PC-9 (cell line): Measurements from ENCODE around the gene IGDCC3. TPM values are rescaled to one million over a fixed set of nuclear protein-coding genes. Genes with fewer than 3 reads are reported as not detected.

Experiments
- BruUV-seq: library from RNA; stranded (reverse); fragments of 400-500 nt; replicated peaks from 2 replicates; lab custom pipeline; 2021; lab: Mats Ljungman, UMichigan
- CTCF ChIA-PET: fragments of 300-600 bp; sonication (Branson Sonifier 250); formaldehyde crosslinking; loops from one replicate; lab custom pipeline; 2022; ENCODE audit warnings: antibody characterized with exemption; lab: Charles Lee
- POLR2A ChIA-PET: fragments of 300-600 bp; sonication (Branson Sonifier 250); formaldehyde crosslinking; loops from one replicate; lab custom pipeline; 2022; ENCODE audit warnings: antibody characterized with exemption; ENCODE audit not compliant: unreplicated experiment; lab: Charles Lee
- DNase-seq, 2 experiments: peaks; one replicate each; pipeline versions ENCODE4 v3.0.0 to v3.0.0-alpha.2; 2015 to 2022; ENCODE audit warnings: mixed read lengths in 1 of 2
- H2AFZ ChIP-seq: fragments of 200-600 bp; sonication (generic); 2 replicates; pipeline ENCODE4 v1.8.1; 2017; ENCODE audit warnings: antibody characterized with exemption
- H3F3A ChIP-seq: fragments of 200-600 bp; sonication (generic); 2 replicates; pipeline ENCODE4 v1.8.1; 2017; ENCODE audit warnings: antibody characterized with exemption, mild to moderate bottlenecking, low read depth; ENCODE audit not compliant: insufficient read depth
- H3K27ac ChIP-seq: fragments of 200-600 bp; sonication (generic); 2 replicates; pipeline ENCODE4 v1.6.1; 2016; ENCODE audit warnings: mixed run types
- H3K27me3 ChIP-seq: fragments of 200-600 bp; sonication (generic); 2 replicates; pipeline ENCODE4 v1.6.1; 2016; ENCODE audit warnings: low read depth, mixed run types; ENCODE audit not compliant: insufficient read depth
- H3K36me3 ChIP-seq: fragments of 200-600 bp; sonication (generic); 2 replicates; pipeline ENCODE4 v1.6.1; 2016; ENCODE audit warnings: low read depth, mixed run types
- H3K4me1 ChIP-seq: fragments of 200-600 bp; sonication (generic); replicated peaks from 2 replicates; pipeline ENCODE4 v1.6.1; 2016; ENCODE audit warnings: mixed run types; ENCODE audit not compliant: insufficient read depth
- H3K4me2 ChIP-seq: fragments of 200-600 bp; sonication (generic); 2 replicates; pipeline ENCODE4 v1.6.1; 2017; ENCODE audit warnings: mixed run types
- H3K4me3 ChIP-seq: fragments of 200-600 bp; sonication (generic); 2 replicates; pipeline ENCODE4 v1.6.1; 2016; ENCODE audit warnings: mixed run types
- H3K79me2 ChIP-seq: fragments of 200-600 bp; sonication (generic); 2 replicates; pipeline ENCODE4 v1.6.1; 2017; ENCODE audit warnings: low read depth, mixed run types
- H3K9me2 ChIP-seq: fragments of 200-600 bp; sonication (generic); 2 replicates; pipeline ENCODE4 v1.8.1; 2017; ENCODE audit warnings: mild to moderate bottlenecking; ENCODE audit not compliant: insufficient read depth
- H3K9me3 ChIP-seq: fragments of 200-600 bp; sonication (generic); 2 replicates; pipeline ENCODE4 v1.8.1; 2016; ENCODE audit warnings: low read depth; ENCODE audit not compliant: insufficient read depth
- H4K20me1 ChIP-seq: fragments of 200-600 bp; sonication (generic); 2 replicates; pipeline ENCODE4 v1.8.1; 2017; ENCODE audit not compliant: insufficient read depth
- EZH2 ChIP-seq: fragments of 200-600 bp; sonication (generic); IDR thresholded peaks from 2 replicates; pipeline ENCODE4 v1.8.0; 2017; ENCODE audit warnings: antibody characterized with exemption, low read depth
- intact Hi-C: fragments of 100-400 bp; cut with micrococcal nuclease; formaldehyde crosslinking; loops from one replicate; pipeline ENCODE4 v1.10.0; 2022; ENCODE audit not compliant: unreplicated experiment
- total RNA-seq: library from RNA; stranded (reverse); gene quantifications from 2 replicates; pipeline ENCODE4 v1.2.3, GENCODE V29; 2021
- TF ChIP-seq, protein P1 (sequence below): fragments of 200-600 bp; sonication (generic); conservative IDR thresholded peaks from 2 replicates; pipeline ENCODE4 v1.6.1; 2017; ENCODE audit warnings: mixed run types, antibody characterized with exemption, mild to moderate bottlenecking, moderate library complexity

The IGDCC3 gene
- total RNA-seq, 1 experiment from 2014 or later = 0.22 TPM

- intact Hi-C loops = no loop called here
Measured at GRCh38 chr15:65307978-65308377, 69.8 kb downstream of the IGDCC3 start.

DNA sequence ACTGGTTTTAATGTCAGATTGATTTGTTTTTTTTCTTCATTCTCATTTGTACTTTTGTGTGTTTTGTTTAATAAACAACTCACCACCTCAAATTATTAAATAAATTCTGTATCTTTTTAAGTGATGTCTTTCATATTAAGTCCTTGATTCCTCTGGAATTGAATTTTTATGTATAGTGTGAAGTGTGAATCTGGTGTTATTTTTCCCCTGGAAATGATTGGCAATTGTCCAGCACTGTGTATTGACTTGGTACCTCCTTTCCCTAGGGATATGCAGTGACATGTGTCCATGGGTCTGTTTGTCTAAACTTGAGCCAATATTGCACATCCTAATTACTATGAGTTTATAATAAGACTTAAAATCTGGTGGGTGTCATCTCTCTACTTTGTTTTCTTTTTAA is 71.3 kb downstream of the IGDCC3 start:
- no peaks in the 10 kb centered on the region for H3K9me3 ChIP-seq
- no peaks in the 10 kb centered on the region for H4K20me1 ChIP-seq
- no peak overlapping the region for H3K4me3 ChIP-seq
- no peak for TF ChIP-seq EZH2
- TF ChIP-seq, protein P1, sequence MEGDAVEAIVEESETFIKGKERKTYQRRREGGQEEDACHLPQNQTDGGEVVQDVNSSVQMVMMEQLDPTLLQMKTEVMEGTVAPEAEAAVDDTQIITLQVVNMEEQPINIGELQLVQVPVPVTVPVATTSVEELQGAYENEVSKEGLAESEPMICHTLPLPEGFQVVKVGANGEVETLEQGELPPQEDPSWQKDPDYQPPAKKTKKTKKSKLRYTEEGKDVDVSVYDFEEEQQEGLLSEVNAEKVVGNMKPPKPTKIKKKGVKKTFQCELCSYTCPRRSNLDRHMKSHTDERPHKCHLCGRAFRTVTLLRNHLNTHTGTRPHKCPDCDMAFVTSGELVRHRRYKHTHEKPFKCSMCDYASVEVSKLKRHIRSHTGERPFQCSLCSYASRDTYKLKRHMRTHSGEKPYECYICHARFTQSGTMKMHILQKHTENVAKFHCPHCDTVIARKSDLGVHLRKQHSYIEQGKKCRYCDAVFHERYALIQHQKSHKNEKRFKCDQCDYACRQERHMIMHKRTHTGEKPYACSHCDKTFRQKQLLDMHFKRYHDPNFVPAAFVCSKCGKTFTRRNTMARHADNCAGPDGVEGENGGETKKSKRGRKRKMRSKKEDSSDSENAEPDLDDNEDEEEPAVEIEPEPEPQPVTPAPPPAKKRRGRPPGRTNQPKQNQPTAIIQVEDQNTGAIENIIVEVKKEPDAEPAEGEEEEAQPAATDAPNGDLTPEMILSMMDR = no peak
- intact Hi-C loops = no loop called here
- H3K27me3 ChIP-seq = no peaks in the 10 kb centered on the region
- DNase-seq = no peak
- H2AFZ ChIP-seq = no peak overlapping the region
- ChIA-PET POLR2A (no interaction called here), CTCF (no interaction called here)
- no peaks in the 10 kb centered on the region for H3K79me2 ChIP-seq
- H3K27ac ChIP-seq = no peak overlapping the region
- H3K36me3 ChIP-seq = no peaks in the 10 kb centered on the region
- BruUV-seq = no TSS peak
- H3K4me1 ChIP-seq = peaks cover 9% of the 10 kb centered on the region; the same call in 1 of the 2 replicates
- no peak overlapping the region for H3K4me2 ChIP-seq
- H3K9me2 ChIP-seq = no peaks in the 10 kb centered on the region
- peaks cover 19% of the 10 kb centered on the region; the same call in 1 of the 2 replicates for H3F3A ChIP-seq

More at GRCh38 chr15:65307978-65308377, 69.8 kb downstream of the IGDCC3 start:
- no peak overlapping the region for H3K4me3 ChIP-seq
- ChIA-PET CTCF (interaction anchor here (0.7 kb wide), 1 partner anchor 80 kb away, joined by 4 read pairs; no protein-coding TSS in a partner anchor), POLR2A (no interaction called here)
- H3K36me3 ChIP-seq = no peaks in the 10 kb centered on the region
- H3F3A ChIP-seq = peaks cover 19% of the 10 kb centered on the region; the same call in 1 of the 2 replicates
- TF ChIP-seq, protein P1 = no peak
- no peak for TF ChIP-seq EZH2
- H3K79me2 ChIP-seq = no peaks in the 10 kb centered on the region
- no peak overlapping the region for H3K27ac ChIP-seq
- H4K20me1 ChIP-seq = no peaks in the 10 kb centered on the region
- H3K4me2 ChIP-seq = no peak overlapping the region
- H3K27me3 ChIP-seq = no peaks in the 10 kb centered on the region
- no peaks in the 10 kb centered on the region for H3K9me3 ChIP-seq
- no TSS peak for BruUV-seq
- no peak for DNase-seq
- peaks cover 9% of the 10 kb centered on the region; the same call in 1 of the 2 replicates for H3K4me1 ChIP-seq
- no peak overlapping the region for H2AFZ ChIP-seq
- no peaks in the 10 kb centered on the region for H3K9me2 ChIP-seq

DNA sequence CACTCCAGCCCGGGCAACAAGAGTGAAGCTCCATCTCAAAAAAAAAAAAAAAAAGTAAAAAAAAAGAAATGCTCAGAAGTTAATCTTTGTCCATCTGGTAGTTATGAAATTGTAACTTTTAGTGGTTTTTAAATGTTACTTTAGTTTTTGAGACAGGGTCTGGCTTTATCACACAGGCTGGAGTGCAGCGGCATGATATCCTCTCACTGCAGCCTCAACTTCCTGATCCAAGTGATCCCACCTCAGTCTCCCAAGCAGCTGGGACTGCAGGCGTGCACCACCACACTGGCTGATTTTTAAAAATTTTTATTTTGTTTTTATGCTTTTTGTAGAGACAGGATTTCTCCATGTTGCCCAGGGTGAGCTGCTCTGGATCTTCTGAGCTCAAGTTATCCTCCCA is 72.0 kb downstream of the IGDCC3 start:
- H4K20me1 ChIP-seq = no peaks in the 10 kb centered on the region
- intact Hi-C loops = loop anchor here (2.0 kb wide), 2 partner anchors 121 to 273 kb away; partner anchors contain the start of gene CLPX
- no peak overlapping the region for H3K27ac ChIP-seq
- BruUV-seq = no TSS peak
- TF ChIP-seq EZH2 = no peak
- TF ChIP-seq, protein P1 = no peak
- no peak overlapping the region for H3K4me3 ChIP-seq
- no peaks in the 10 kb centered on the region for H3K9me2 ChIP-seq
- peaks cover 9% of the 10 kb centered on the region; the same call in 1 of the 2 replicates for H3K4me1 ChIP-seq
- no peak overlapping the region for H3K4me2 ChIP-seq
- ChIA-PET CTCF (interaction anchor here (0.7 to 1.5 kb wide), 2 partner anchors 13 to 20 kb away, joined by 6 to 7 read pairs; no protein-coding TSS in a partner anchor), POLR2A (interaction anchor here (1.7 kb wide), 1 partner anchor 120 kb away, joined by 32 read pairs; the partner anchor contains the start of gene CLPX)
- H3K9me3 ChIP-seq = no peaks in the 10 kb centered on the region
- no peak for DNase-seq
- peaks cover 19% of the 10 kb centered on the region; the same call in 1 of the 2 replicates for H3F3A ChIP-seq
- no peaks in the 10 kb centered on the region for H3K27me3 ChIP-seq
- no peaks in the 10 kb centered on the region for H3K79me2 ChIP-seq
- no peaks in the 10 kb centered on the region for H3K36me3 ChIP-seq
- no peak overlapping the region for H2AFZ ChIP-seq
